Measurements from ENCODE around the gene ZNF331. TPM values are rescaled to one million over a fixed set of nuclear protein-coding genes. Genes with fewer than 3 reads are reported as not detected.

The ZNF331 gene
- total RNA-seq, 4 donors from 2014 or later: 3.7 to 15.7 (median 5.8) TPM

DNA sequence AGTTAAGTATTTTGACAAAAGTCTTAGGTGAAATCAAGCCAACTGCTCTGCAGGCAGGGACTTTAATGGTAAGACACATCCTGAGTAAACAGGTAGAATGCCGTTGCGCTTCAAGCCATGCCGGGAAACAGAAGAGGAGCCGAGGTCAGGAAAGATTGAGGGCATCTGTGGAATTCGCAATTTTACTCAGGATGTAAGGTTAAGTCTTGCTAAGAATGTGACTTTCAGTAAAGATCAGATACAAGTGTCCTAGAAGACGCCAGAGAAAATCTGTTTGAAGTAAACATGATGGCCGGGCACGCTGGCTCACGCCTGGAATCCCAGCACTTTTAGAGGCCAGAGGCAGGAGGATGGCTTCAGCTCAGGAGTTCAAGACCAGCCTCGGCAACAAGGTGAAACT, 60.4 kb downstream of the ZNF331 start:
- 73 to 75% methylated on average over 8 to 10 of the region's 10 CpGs for WGBS, 2 donors (ENCODE audit: low coverage in 1 of 2)
- Histone ChIP-seq H3K27ac (no peak overlapping the region), H3K4me3 (no peak overlapping the region), H3K36me3 (no peaks in the 10 kb centered on the region), H3K9me3 (no peaks in the 10 kb centered on the region), H3K27me3 (no peaks in the 10 kb centered on the region), H3K4me1 (no peaks in the 10 kb centered on the region)
- intact Hi-C loops (cut with DNase I; ENCODE audit: low total_unique reads): no loop called here
- in situ Hi-C loops (cut with MboI; ENCODE audit: low pct_ligation_motif_present in 1 of 4, low pct_unique_long_range_greater_than_20kb in 1 of 4, low sequenced_read_pairs in 3 of 4): no loop called here
- DNase-seq: no peak
- TF ChIP-seq, protein P1, sequence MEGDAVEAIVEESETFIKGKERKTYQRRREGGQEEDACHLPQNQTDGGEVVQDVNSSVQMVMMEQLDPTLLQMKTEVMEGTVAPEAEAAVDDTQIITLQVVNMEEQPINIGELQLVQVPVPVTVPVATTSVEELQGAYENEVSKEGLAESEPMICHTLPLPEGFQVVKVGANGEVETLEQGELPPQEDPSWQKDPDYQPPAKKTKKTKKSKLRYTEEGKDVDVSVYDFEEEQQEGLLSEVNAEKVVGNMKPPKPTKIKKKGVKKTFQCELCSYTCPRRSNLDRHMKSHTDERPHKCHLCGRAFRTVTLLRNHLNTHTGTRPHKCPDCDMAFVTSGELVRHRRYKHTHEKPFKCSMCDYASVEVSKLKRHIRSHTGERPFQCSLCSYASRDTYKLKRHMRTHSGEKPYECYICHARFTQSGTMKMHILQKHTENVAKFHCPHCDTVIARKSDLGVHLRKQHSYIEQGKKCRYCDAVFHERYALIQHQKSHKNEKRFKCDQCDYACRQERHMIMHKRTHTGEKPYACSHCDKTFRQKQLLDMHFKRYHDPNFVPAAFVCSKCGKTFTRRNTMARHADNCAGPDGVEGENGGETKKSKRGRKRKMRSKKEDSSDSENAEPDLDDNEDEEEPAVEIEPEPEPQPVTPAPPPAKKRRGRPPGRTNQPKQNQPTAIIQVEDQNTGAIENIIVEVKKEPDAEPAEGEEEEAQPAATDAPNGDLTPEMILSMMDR (IDR thresholded peaks at IDR 0.05): no peak
- TF ChIP-seq POLR2A (IDR thresholded peaks at IDR 0.05) (no peak), POLR2AphosphoS5 (IDR thresholded peaks at IDR 0.05) (no peak), EP300 (IDR thresholded peaks at IDR 0.05; ENCODE audit: low read depth) (no peak)

- 82 to 83% methylated on average over 1 to 4 of the region's 4 CpGs for WGBS, 2 donors (ENCODE audit: low coverage in 1 of 2)
- intact Hi-C loops (cut with DNase I; ENCODE audit: low total_unique reads) (no loop called here), in situ Hi-C loops (cut with MboI; ENCODE audit: low pct_ligation_motif_present in 1 of 4, low pct_unique_long_range_greater_than_20kb in 1 of 4, low sequenced_read_pairs in 3 of 4) (no loop called here)
- Histone ChIP-seq H3K4me1 (no peaks in the 10 kb centered on the region), H3K36me3 (no peaks in the 10 kb centered on the region), H3K4me3 (no peak overlapping the region), H3K27ac (no peak overlapping the region), H3K9me3 (no peaks in the 10 kb centered on the region), H3K27me3 (no peaks in the 10 kb centered on the region)
- no peak for DNase-seq
- TF ChIP-seq POLR2A (IDR thresholded peaks at IDR 0.05): no peak
- TF ChIP-seq, protein P1 (IDR thresholded peaks at IDR 0.05): no peak
- no peak for TF ChIP-seq EP300 (IDR thresholded peaks at IDR 0.05; ENCODE audit: low read depth)
- no peak for TF ChIP-seq POLR2AphosphoS5 (IDR thresholded peaks at IDR 0.05)
These were observed 62.3 kb downstream of the ZNF331 start for GRCh38 chr19:53600217-53600616.

DNA sequence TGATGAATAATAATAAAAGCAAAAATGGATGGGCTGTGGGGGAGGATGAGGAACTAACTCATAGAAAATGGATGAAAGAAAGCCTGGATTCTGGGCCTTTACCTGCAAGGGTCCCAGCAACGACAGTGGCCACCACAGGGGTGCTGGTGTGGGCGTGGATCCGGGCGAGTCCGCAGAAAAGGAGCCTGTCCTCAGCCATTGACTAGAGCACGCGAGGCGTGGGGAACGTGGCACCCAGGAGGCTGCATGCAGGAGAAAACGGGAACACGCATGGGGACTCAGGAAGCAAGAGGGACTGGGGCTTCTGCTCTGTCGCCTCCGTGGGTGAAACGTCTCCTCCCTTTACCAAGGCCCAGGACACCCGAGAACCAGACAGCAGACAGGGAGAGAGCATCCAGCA, 68.1 kb downstream of the ZNF331 start:
- no peaks in the 10 kb centered on the region for H3K4me1 ChIP-seq
- H3K27me3 ChIP-seq: no peaks in the 10 kb centered on the region
- intact Hi-C loops (cut with DNase I; ENCODE audit: low total_unique reads) (no loop called here), in situ Hi-C loops (cut with MboI; ENCODE audit: low pct_ligation_motif_present in 1 of 4, low pct_unique_long_range_greater_than_20kb in 1 of 4, low sequenced_read_pairs in 3 of 4) (no loop called here)
- no peak overlapping the region for H3K4me3 ChIP-seq
- H3K36me3 ChIP-seq: no peaks in the 10 kb centered on the region
- DNase-seq: no peak
- WGBS, 2 donors (ENCODE audit: low coverage in 1 of 2): 87 to 88% methylated on average over 5 to 15 of the region's 15 CpGs
- H3K9me3 ChIP-seq: no peaks in the 10 kb centered on the region
- TF ChIP-seq POLR2A (IDR thresholded peaks at IDR 0.05) (no peak), POLR2AphosphoS5 (IDR thresholded peaks at IDR 0.05) (no peak), EP300 (IDR thresholded peaks at IDR 0.05; ENCODE audit: low read depth) (no peak)
- TF ChIP-seq, protein P1 (IDR thresholded peaks at IDR 0.05): no peak
- H3K27ac ChIP-seq: no peak overlapping the region

DNA sequence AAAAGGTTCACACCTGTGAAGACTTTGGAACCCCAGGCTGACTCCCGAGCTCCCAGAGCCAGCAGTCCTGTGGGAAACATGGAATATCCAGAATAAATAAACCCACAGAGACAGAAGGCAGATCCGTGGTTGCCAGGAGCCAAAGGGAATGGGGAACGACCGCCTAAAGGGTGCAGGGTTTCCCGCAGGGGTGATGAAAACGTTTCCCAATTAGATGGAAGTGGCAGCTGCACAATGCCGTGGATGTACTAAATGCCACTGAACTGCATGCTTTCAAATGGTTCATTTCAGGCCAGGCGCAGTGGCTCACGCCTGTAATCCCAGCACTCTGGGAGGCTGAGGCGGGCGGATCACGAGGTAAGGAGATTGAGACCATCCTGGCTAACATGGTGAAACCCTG, 70.4 kb downstream of the ZNF331 start:
- Histone ChIP-seq H3K9me3 (no peaks in the 10 kb centered on the region), H3K4me3 (no peak overlapping the region), H3K27me3 (no peaks in the 10 kb centered on the region), H3K36me3 (no peaks in the 10 kb centered on the region), H3K27ac (no peak overlapping the region), H3K4me1 (no peaks in the 10 kb centered on the region)
- TF ChIP-seq POLR2A (IDR thresholded peaks at IDR 0.05) (no peak), EP300 (IDR thresholded peaks at IDR 0.05; ENCODE audit: low read depth) (no peak), POLR2AphosphoS5 (IDR thresholded peaks at IDR 0.05) (no peak)
- TF ChIP-seq, protein P1 (IDR thresholded peaks at IDR 0.05): no peak
- no peak for DNase-seq
- in situ Hi-C loops (cut with MboI; ENCODE audit: low pct_ligation_motif_present in 1 of 4, low pct_unique_long_range_greater_than_20kb in 1 of 4, low sequenced_read_pairs in 3 of 4): no loop called here
- intact Hi-C loops (cut with DNase I; ENCODE audit: low total_unique reads): no loop called here
- WGBS, 2 donors (ENCODE audit: low coverage in 1 of 2): 91 to 93% methylated on average over 7 to 12 of the region's 12 CpGs
